ENCODE results near the gene COL5A1.

- no peak for TF ChIP-seq ESRRG (CRISPR knock-in tag; IDR thresholded peaks at IDR 0.05)
- TF ChIP-seq, protein P1, sequence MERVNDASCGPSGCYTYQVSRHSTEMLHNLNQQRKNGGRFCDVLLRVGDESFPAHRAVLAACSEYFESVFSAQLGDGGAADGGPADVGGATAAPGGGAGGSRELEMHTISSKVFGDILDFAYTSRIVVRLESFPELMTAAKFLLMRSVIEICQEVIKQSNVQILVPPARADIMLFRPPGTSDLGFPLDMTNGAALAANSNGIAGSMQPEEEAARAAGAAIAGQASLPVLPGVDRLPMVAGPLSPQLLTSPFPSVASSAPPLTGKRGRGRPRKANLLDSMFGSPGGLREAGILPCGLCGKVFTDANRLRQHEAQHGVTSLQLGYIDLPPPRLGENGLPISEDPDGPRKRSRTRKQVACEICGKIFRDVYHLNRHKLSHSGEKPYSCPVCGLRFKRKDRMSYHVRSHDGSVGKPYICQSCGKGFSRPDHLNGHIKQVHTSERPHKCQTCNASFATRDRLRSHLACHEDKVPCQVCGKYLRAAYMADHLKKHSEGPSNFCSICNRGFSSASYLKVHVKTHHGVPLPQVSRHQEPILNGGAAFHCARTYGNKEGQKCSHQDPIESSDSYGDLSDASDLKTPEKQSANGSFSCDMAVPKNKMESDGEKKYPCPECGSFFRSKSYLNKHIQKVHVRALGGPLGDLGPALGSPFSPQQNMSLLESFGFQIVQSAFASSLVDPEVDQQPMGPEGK (CRISPR knock-in tag; IDR thresholded peaks at IDR 0.05; ENCODE audit: borderline replicate concordance), result no peak
- no peak for TF ChIP-seq BACH2 (CRISPR knock-in tag; IDR thresholded peaks at IDR 0.05; ENCODE audit: borderline replicate concordance)
Measured at GRCh38 chr9:134770972-134771971, 129.7 kb downstream of the COL5A1 start.

All from SK-N-SH treated with all-trans-retinoic acid at 6 μM for 48 hours (cell line).